Measurements from ENCODE around the gene EXT2.

Gene EXT2

DNA sequence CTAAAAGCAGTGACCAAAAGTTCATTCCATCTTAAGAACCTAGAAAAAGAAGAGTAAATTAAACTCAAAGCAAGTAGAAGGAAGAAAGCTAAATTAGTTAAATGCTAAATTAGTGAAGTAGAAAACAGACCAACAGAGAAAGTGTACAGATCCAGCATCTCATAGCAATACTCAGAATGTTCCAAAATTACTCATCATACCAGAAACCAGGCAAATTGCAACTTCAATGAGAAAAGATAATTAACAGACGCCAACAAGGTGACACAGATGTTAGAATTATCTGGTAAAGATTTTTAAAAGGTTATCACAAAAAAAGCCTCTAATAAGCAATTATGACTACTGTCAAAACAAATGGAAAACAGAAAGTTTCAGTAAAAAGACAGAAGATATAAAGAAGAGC is 117.7 kb downstream of the EXT2 start:
- no peaks in the 10 kb centered on the region for H3K79me2 ChIP-seq (ENCODE audit: control insufficient read depth, low read length)
- no peaks in the 10 kb centered on the region for H3F3A ChIP-seq (ENCODE audit: control insufficient read depth, insufficient read depth)
- H3K4me1 ChIP-seq (ENCODE audit: control insufficient read depth, low read length): no peaks in the 10 kb centered on the region
- no peak for TF ChIP-seq EZH2phosphoT487 (IDR thresholded peaks at IDR 0.05; ENCODE audit: borderline replicate concordance, low read length)
- TF ChIP-seq, protein P1, sequence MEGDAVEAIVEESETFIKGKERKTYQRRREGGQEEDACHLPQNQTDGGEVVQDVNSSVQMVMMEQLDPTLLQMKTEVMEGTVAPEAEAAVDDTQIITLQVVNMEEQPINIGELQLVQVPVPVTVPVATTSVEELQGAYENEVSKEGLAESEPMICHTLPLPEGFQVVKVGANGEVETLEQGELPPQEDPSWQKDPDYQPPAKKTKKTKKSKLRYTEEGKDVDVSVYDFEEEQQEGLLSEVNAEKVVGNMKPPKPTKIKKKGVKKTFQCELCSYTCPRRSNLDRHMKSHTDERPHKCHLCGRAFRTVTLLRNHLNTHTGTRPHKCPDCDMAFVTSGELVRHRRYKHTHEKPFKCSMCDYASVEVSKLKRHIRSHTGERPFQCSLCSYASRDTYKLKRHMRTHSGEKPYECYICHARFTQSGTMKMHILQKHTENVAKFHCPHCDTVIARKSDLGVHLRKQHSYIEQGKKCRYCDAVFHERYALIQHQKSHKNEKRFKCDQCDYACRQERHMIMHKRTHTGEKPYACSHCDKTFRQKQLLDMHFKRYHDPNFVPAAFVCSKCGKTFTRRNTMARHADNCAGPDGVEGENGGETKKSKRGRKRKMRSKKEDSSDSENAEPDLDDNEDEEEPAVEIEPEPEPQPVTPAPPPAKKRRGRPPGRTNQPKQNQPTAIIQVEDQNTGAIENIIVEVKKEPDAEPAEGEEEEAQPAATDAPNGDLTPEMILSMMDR (IDR thresholded peaks at IDR 0.05; ENCODE audit: low read depth, low read length, poor library complexity, severe bottlenecking): no peak
- H3K4me2 ChIP-seq (ENCODE audit: low read length): no peak overlapping the region
- H3K9me2 ChIP-seq (replicated peaks; ENCODE audit: control insufficient read depth, low read length): no peaks in the 10 kb centered on the region
- no peaks in the 10 kb centered on the region for H3K27me3 ChIP-seq (ENCODE audit: control insufficient read depth, low read length)
- H4K20me1 ChIP-seq (ENCODE audit: control insufficient read depth, insufficient read depth, low read depth, low read length): no peaks in the 10 kb centered on the region
- H3K27ac ChIP-seq (ENCODE audit: low read depth, low read length): no peak overlapping the region
- no peaks in the 10 kb centered on the region for H3K9me3 ChIP-seq (ENCODE audit: control insufficient read depth, insufficient read depth, low read length)
- no peak overlapping the region for H3K4me3 ChIP-seq (ENCODE audit: low read length)
- no peaks in the 10 kb centered on the region for H3K36me3 ChIP-seq (ENCODE audit: control insufficient read depth, low read length)

DNA sequence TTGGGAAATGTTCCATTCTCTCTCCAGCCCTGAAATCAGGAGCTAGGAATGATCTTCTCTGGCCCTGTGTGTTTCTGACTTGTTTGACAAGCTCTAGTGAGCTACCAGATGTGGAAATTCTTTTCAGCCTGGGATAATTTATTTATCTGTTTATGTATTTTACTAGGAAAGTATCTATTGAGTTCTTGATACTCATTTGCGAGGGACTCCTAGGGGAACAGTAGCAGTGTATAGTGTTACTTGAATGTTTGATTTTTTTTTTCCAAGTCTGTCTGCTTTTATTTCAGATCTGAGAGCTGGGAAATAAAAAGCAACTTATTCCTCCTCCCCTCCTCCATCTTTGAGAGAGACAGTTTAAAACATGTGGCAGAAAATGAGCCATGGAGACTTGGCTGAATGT is 122.0 kb downstream of the EXT2 start:
- no peaks in the 10 kb centered on the region for H3K9me3 ChIP-seq (ENCODE audit: control insufficient read depth, insufficient read depth, low read length)
- no peaks in the 10 kb centered on the region for H3K27me3 ChIP-seq (ENCODE audit: control insufficient read depth, low read length)
- no peak overlapping the region for H3K4me2 ChIP-seq (ENCODE audit: low read length)
- TF ChIP-seq, protein P1 (IDR thresholded peaks at IDR 0.05; ENCODE audit: low read depth, low read length, poor library complexity, severe bottlenecking): no peak
- TF ChIP-seq EZH2phosphoT487 (IDR thresholded peaks at IDR 0.05; ENCODE audit: borderline replicate concordance, low read length): no peak
- H3K9me2 ChIP-seq (replicated peaks; ENCODE audit: control insufficient read depth, low read length): no peaks in the 10 kb centered on the region
- no peaks in the 10 kb centered on the region for H3F3A ChIP-seq (ENCODE audit: control insufficient read depth, insufficient read depth)
- no peaks in the 10 kb centered on the region for H3K4me1 ChIP-seq (ENCODE audit: control insufficient read depth, low read length)
- H4K20me1 ChIP-seq (ENCODE audit: control insufficient read depth, insufficient read depth, low read depth, low read length): no peaks in the 10 kb centered on the region
- no peaks in the 10 kb centered on the region for H3K36me3 ChIP-seq (ENCODE audit: control insufficient read depth, low read length)
- H3K4me3 ChIP-seq (ENCODE audit: low read length): no peak overlapping the region
- H3K27ac ChIP-seq (ENCODE audit: low read depth, low read length): no peak overlapping the region
- H3K79me2 ChIP-seq (ENCODE audit: control insufficient read depth, low read length): no peaks in the 10 kb centered on the region

DNA sequence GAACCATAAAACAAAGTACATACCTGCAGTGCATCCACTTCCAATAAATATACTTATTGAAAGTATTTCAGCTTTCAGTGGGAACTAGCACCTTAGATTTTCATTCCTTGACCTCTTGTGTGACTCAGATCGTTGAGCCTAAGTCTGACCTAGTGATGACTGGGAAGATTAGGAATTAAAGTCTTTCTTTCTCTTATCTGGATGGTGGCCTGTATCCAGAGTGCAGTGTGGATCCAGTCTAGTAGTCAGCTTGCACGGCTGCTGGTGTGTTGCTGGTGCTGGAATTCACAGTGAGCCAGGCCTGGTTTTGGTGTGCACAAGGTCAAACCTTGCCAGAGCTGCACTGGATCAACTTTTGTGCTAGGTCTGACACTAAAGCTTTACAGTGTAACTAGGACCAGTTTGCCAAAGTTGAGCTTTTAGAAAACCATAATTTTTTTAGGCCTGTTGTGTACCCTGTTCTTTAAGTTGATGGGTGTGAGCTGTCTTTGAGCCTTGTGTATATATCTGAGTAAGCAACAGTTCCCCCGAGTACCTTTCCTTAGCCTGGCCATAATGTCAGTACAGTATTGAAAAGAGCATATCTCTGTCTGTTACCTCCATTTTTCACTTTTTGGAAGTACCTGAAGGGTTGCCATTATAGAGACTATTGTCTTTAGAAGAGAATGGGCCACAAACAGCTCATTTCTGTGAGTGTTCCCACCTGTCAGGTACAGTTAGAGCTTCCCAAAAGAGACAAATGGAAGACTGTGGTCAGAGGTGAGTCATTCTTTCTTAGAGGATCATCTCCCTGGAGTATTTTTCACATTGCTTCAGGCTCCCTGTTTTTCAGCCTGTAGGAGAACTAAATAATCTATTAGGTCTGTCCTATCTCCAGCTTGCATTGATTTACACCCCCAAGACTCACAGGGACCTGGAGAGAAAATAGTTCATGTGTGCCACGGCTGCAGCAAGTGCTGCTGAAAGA is 124.6 kb downstream of the EXT2 start:
- TF ChIP-seq EZH2phosphoT487 (IDR thresholded peaks at IDR 0.05; ENCODE audit: borderline replicate concordance, low read length): no peak
- TF ChIP-seq, protein P1 (IDR thresholded peaks at IDR 0.05; ENCODE audit: low read depth, low read length, poor library complexity, severe bottlenecking): no peak
- Histone ChIP-seq H3K4me1 (ENCODE audit: control insufficient read depth, low read length) (no peaks in the 10 kb centered on the region), H3F3A (ENCODE audit: control insufficient read depth, insufficient read depth) (no peaks in the 10 kb centered on the region), H3K4me3 (ENCODE audit: low read length) (no peak overlapping the region), H3K79me2 (ENCODE audit: control insufficient read depth, low read length) (no peaks in the 10 kb centered on the region), H3K36me3 (ENCODE audit: control insufficient read depth, low read length) (no peaks in the 10 kb centered on the region), H3K27ac (ENCODE audit: low read depth, low read length) (no peak overlapping the region), H4K20me1 (ENCODE audit: control insufficient read depth, insufficient read depth, low read depth, low read length) (no peaks in the 10 kb centered on the region), H3K4me2 (ENCODE audit: low read length) (no peak overlapping the region), H3K9me2 (replicated peaks; ENCODE audit: control insufficient read depth, low read length) (no peaks in the 10 kb centered on the region), H3K9me3 (ENCODE audit: control insufficient read depth, insufficient read depth, low read length) (no peaks in the 10 kb centered on the region), H3K27me3 (ENCODE audit: control insufficient read depth, low read length) (no peaks in the 10 kb centered on the region)

Data from DOHH2 (cell line).